Stimulated activated CD4-positive, alpha-beta T cell treated with anti-CD3 and anti-CD28 coated beads, Interleukin-2, amount 100 ng/mL, for 24 hours (primary cell): ENCODE results near the gene PAFAH1B1.

Experiments
- DNase-seq, 2 donors: peaks; one replicate each; pipeline ENCODE4 v3.0.0-alpha.2; 2020

The PAFAH1B1 gene

GRCh38 chr17:2704031-2704889 is 110.8 kb downstream of the PAFAH1B1 start:
- no peak for DNase-seq

GRCh38 chr17:2704890-2705248 is 111.4 kb downstream of the PAFAH1B1 start:
- DNase-seq: no peak

GRCh38 chr17:2705263-2705662 is 111.8 kb downstream of the PAFAH1B1 start:
- no peak for DNase-seq

GRCh38 chr17:2705888-2706795 is 112.7 kb downstream of the PAFAH1B1 start:
- DNase-seq: no peak

- no peak for DNase-seq
Observed at GRCh38 chr17:2706911-2707510, 113.6 kb downstream of the PAFAH1B1 start.

GRCh38 chr17:2707721-2708584 is 114.5 kb downstream of the PAFAH1B1 start:
- no peak for DNase-seq

GRCh38 chr17:2708585-2709182 is 115.2 kb downstream of the PAFAH1B1 start:
- no peak for DNase-seq

- no peak for DNase-seq
Observed at GRCh38 chr17:2709183-2709661, 115.8 kb downstream of the PAFAH1B1 start.

GRCh38 chr17:2710071-2710802 is 116.8 kb downstream of the PAFAH1B1 start:
- DNase-seq: no peak

- DNase-seq: peak; percentile 49 to 64
Observed at GRCh38 chr17:2710803-2711607, 117.6 kb downstream of the PAFAH1B1 start.

GRCh38 chr17:2711608-2712299 is 118.3 kb downstream of the PAFAH1B1 start, which contains the start of gene CLUH:
CLUH (minus strand) TSS chr17:2711764; CDS start chr17:2711661, 103 bp downstream.
- DNase-seq: peak; percentile 98 to 99

- DNase-seq: no peak
Observed at GRCh38 chr17:2712300-2713043, 119.0 kb downstream of the PAFAH1B1 start.

- DNase-seq: no peak
Observed at GRCh38 chr17:2713881-2714280, 120.4 kb downstream of the PAFAH1B1 start.

- DNase-seq: no peak
Observed at GRCh38 chr17:2716649-2717048, 123.2 kb downstream of the PAFAH1B1 start.

- no peak for DNase-seq
Observed at GRCh38 chr17:2718150-2718938, 124.9 kb downstream of the PAFAH1B1 start.

GRCh38 chr17:2719861-2720260 is 126.4 kb downstream of the PAFAH1B1 start:
- DNase-seq: no peak

GRCh38 chr17:2721603-2722002 is 128.1 kb downstream of the PAFAH1B1 start:
- DNase-seq: no peak

- DNase-seq: no peak
Observed at GRCh38 chr17:2722611-2723010, 129.2 kb downstream of the PAFAH1B1 start.
